Osteoblast (primary cell): ENCODE data around the gene HOXA3. TPM values are rescaled to one million over a fixed set of nuclear protein-coding genes. Genes with fewer than 3 reads are reported as not detected.

Source experiments
- DNase-seq: peaks from one replicate; pipeline ENCODE4 v3.0.0; 2011; ENCODE audit warnings: low spot score, mixed read lengths; ENCODE audit not compliant: insufficient read length; ENCODE audit errors: missing footprints
- H2AFZ ChIP-seq: 2 replicates; pipeline ENCODE4 v1.6.0; 2011; ENCODE audit warnings: mild to moderate bottlenecking, low read length
- H3K27ac ChIP-seq: 2 replicates; pipeline ENCODE4 v1.5.1; 2011; ENCODE audit warnings: mild to moderate bottlenecking, low read depth, low read length, moderate library complexity
- H3K27me3 ChIP-seq: 2 replicates; pipeline ENCODE4 v1.6.0; 2012; ENCODE audit warnings: mild to moderate bottlenecking, control low read depth, inconsistent platforms, low read length, moderate library complexity; ENCODE audit not compliant: insufficient read depth
- H3K36me3 ChIP-seq: 2 replicates; pipeline ENCODE4 v1.5.1; 2011; ENCODE audit warnings: mild to moderate bottlenecking, low read length, control low read depth, moderate library complexity; ENCODE audit not compliant: insufficient read depth
- H3K4me1 ChIP-seq: 2 replicates; pipeline ENCODE4 v1.5.1; 2011; ENCODE audit warnings: mild to moderate bottlenecking, low read length, control low read depth, moderate library complexity; ENCODE audit not compliant: insufficient read depth
- H3K4me2 ChIP-seq: 2 replicates; pipeline ENCODE4 v1.6.0; 2011; ENCODE audit warnings: mild to moderate bottlenecking, low read length; ENCODE audit not compliant: insufficient read depth
- H3K4me3 ChIP-seq: fragments of 200-600 bp; sonication (generic); 3 replicates; pipeline ENCODE4 v1.5.1; 2012; ENCODE audit warnings: mild to moderate bottlenecking, low read length, inconsistent platforms; ENCODE audit not compliant: insufficient read depth
- H3K79me2 ChIP-seq: 2 replicates; pipeline ENCODE4 v1.6.0; 2012; ENCODE audit warnings: mild to moderate bottlenecking, low read length, control low read depth, inconsistent platforms; ENCODE audit not compliant: insufficient read depth
- H3K9me3 ChIP-seq: 2 replicates; pipeline ENCODE4 v1.5.1; 2011; ENCODE audit warnings: low read depth, low read length, control low read depth
- H4K20me1 ChIP-seq: 2 replicates; pipeline ENCODE4 v1.6.0; 2012; ENCODE audit warnings: mild to moderate bottlenecking, low read length, control low read depth; ENCODE audit not compliant: insufficient read depth
- CTCF ChIP-seq: IDR thresholded peaks from 2 replicates; pipeline ENCODE4 v1.5.1; 2011; ENCODE audit warnings: mild to moderate bottlenecking, low read depth, low read length, moderate library complexity; ENCODE audit errors: extremely low read depth
- total RNA-seq: library from RNA; depleted of rRNA; stranded (reverse); fragments of >200 nt; gene quantifications from 2 replicates; pipeline ENCODE4 v1.2.3, GENCODE V29; 2012

HOXA3 gene
- total RNA-seq, 1 donor: 4.0 TPM

DNA sequence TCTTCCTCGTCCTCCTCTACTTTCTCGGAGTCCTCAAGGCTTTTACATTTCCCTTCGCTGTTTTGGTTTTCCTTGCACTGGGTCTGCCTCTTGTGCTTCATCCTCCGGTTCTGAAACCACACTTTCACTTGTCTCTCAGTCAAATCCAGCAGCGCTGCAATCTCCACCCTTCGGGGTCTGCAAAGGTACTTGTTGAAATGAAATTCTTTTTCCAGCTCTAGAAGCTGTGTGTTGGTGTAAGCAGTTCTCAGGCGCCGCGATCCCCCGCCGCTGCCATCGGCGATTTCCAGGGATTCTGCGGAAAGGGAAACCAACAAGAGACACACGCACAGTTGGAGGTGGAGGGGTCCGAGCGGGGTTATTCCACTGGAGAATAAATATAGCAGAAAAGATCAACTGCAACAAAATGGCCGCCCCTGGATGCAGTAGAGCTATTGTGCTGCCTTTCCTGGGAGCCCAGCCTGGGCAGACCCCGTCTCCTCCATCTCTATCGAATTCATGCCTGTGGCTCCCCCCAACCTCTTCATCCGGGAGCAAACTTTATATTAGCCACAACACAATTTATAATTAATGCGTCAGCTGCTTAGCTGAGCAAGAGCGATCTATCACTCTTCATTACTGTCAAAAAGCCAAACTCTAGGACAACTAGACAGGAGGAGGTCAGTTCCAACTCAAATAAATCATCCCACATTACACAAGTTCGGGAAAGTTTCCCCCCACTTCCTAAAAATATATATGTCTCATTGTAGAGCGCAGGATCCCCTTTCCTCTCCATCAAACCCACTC is 51.0 kb downstream of the HOXA3 start:
- no peak for TF ChIP-seq CTCF
- no peaks in the 10 kb centered on the region for H3K27me3 ChIP-seq
- H2AFZ ChIP-seq: no peak overlapping the region
- H3K27ac ChIP-seq: no peak overlapping the region
- peaks cover 20% of the 10 kb centered on the region for H4K20me1 ChIP-seq
- no peak for DNase-seq
- H3K79me2 ChIP-seq: peaks cover 51% of the 10 kb centered on the region
- H3K4me2 ChIP-seq: no peak overlapping the region
- H3K36me3 ChIP-seq: peaks cover 27% of the 10 kb centered on the region
- no peaks in the 10 kb centered on the region for H3K9me3 ChIP-seq
- H3K4me3 ChIP-seq: no peak overlapping the region
- peaks cover 28% of the 10 kb centered on the region for H3K4me1 ChIP-seq

DNA sequence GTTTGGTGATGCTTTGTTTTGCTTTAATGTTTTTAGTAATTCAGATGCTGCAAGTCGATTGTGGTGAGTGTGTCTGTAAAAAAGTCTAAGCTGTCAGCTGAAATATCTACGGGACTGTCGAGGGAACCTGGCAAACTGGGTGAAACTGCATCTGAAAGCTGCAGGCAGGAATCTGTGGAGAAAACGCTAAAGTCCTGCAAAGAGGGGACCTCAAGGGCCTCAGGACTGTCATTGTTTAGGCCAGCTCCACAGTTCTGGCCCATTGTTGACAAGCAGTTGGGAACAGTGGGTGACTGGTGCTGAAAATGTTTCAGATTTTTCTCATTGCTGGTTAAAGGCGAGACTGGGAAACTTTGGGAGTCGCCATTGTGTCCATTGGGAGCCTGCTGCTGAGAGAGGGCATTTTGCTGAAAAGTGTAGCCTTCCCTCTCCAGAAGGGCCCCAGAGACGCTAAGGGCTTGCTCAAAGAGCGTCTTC is 51.7 kb downstream of the HOXA3 start:
- Histone ChIP-seq H3K4me2 (no peak overlapping the region), H4K20me1 (peaks cover 18% of the 10 kb centered on the region), H3K9me3 (no peaks in the 10 kb centered on the region), H3K4me3 (no peak overlapping the region), H2AFZ (no peak overlapping the region), H3K79me2 (peaks cover 53% of the 10 kb centered on the region), H3K36me3 (peaks cover 27% of the 10 kb centered on the region), H3K27me3 (no peaks in the 10 kb centered on the region), H3K27ac (no peak overlapping the region), H3K4me1 (peaks cover 28% of the 10 kb centered on the region)
- DNase-seq: no peak
- no peak for TF ChIP-seq CTCF

GRCh38 chr7:27099453-27100370 is 52.7 kb downstream of the HOXA3 start:
- TF ChIP-seq CTCF: no peak
- Histone ChIP-seq H3K36me3 (peaks cover 27% of the 10 kb centered on the region), H3K27me3 (no peaks in the 10 kb centered on the region), H3K9me3 (no peaks in the 10 kb centered on the region), H4K20me1 (peaks cover 16% of the 10 kb centered on the region), H3K4me1 (peaks cover 28% of the 10 kb centered on the region), H2AFZ (no peak overlapping the region), H3K27ac (peak overlapping the region; percentile 97), H3K4me3 (no peak overlapping the region), H3K79me2 (peaks cover 63% of the 10 kb centered on the region), H3K4me2 (peak overlapping the region; percentile 89)
- no peak for DNase-seq
